Smooth muscle cell (in vitro differentiated cells): ENCODE data around the gene FAM200B. TPM values are rescaled to one million over a fixed set of nuclear protein-coding genes. Genes with fewer than 3 reads are reported as not detected.

ENCODE experiments used
- DNase-seq: peaks from one replicate; lab custom pipeline; 2025; ENCODE audit not compliant: unreplicated experiment; lab: John Stamatoyannopoulos, UW
- H2AFZ ChIP-seq: fragments of 200-600 bp; sonication (generic); 2 replicates; pipeline ENCODE4 v1.6.0; 2016; ENCODE audit warnings: antibody characterized with exemption, low read depth, mild to moderate bottlenecking
- H3F3A ChIP-seq: fragments of 200-600 bp; sonication (generic); 2 replicates; pipeline ENCODE4 v1.6.0; 2017; ENCODE audit warnings: antibody characterized with exemption, low read depth
- H3K27ac ChIP-seq: fragments of 200-600 bp; sonication (generic); 2 replicates; pipeline ENCODE4 v1.5.1; 2016; ENCODE audit warnings: low read depth, mild to moderate bottlenecking
- H3K27me3 ChIP-seq: fragments of 200-600 bp; sonication (generic); 2 replicates; pipeline ENCODE4 v1.6.1; 2016; ENCODE audit warnings: low read depth, mild to moderate bottlenecking
- H3K36me3 ChIP-seq: fragments of 200-600 bp; sonication (generic); 2 replicates; pipeline ENCODE4 v1.5.1; 2016; ENCODE audit warnings: low read depth
- H3K4me1 ChIP-seq: fragments of 200-600 bp; sonication (generic); 2 replicates; pipeline ENCODE4 v1.5.1; 2016; ENCODE audit warnings: low read depth
- H3K4me2 ChIP-seq: fragments of 200-600 bp; sonication (generic); 2 replicates; pipeline ENCODE4 v1.6.0; 2016; ENCODE audit warnings: mild to moderate bottlenecking
- H3K4me3 ChIP-seq: fragments of 200-600 bp; sonication (generic); 2 replicates; pipeline ENCODE4 v1.5.1; 2016; ENCODE audit warnings: mild to moderate bottlenecking
- H3K79me2 ChIP-seq: fragments of 200-600 bp; sonication (generic); 2 replicates; pipeline ENCODE4 v1.6.0; 2016; ENCODE audit warnings: low read depth, mild to moderate bottlenecking
- H3K9ac ChIP-seq: fragments of 200-600 bp; sonication (generic); 2 replicates; pipeline ENCODE4 v1.6.0; 2016; ENCODE audit warnings: low read depth
- H3K9me3 ChIP-seq: fragments of 200-600 bp; sonication (generic); replicated peaks from 2 replicates; pipeline ENCODE4 v1.5.1; 2016; ENCODE audit warnings: low read depth
- H4K20me1 ChIP-seq: fragments of 200-600 bp; sonication (generic); 2 replicates; pipeline ENCODE4 v1.6.0; 2016; ENCODE audit warnings: low read depth
- CTCF ChIP-seq: fragments of 200-600 bp; sonication (generic); IDR thresholded peaks from 2 replicates; pipeline ENCODE4 v1.5.1; 2017; ENCODE audit warnings: borderline replicate concordance, mild to moderate bottlenecking, antibody characterized with exemption; ENCODE audit not compliant: insufficient read depth, poor library complexity, severe bottlenecking
- WGBS: methylation state at CpG from one replicate; pipeline ENCODE4 v1.1.7; 2016; ENCODE audit warnings: low lambda C conversion rate; 5-methylcytosine and 5-hydroxymethylcytosine counted together
- polyA plus RNA-seq: library from polyadenylated mRNA; unstranded; fragments of >200 nt; fragmentation: Nextera tagmentation; extraction: Ambion mirVana; gene quantifications from 2 replicates; pipeline ENCODE4 v1.2.1, GENCODE V29; 2016
- total RNA-seq: library from RNA; depleted of rRNA; stranded (reverse); fragments of >200 nt; gene quantifications from 2 replicates; pipeline ENCODE4 v1.2.3, GENCODE V29; 2014

FAM200B gene
- total and polyA plus RNA-seq, 2 experiments from 2014 or later: 24.1 to 49.8 TPM

GRCh38 chr4:15654593-15655222 lies 26.9 kb upstream of the FAM200B start:
- H3K4me2 ChIP-seq: peak overlapping the region; percentile 90
- H3K27me3 ChIP-seq: no peaks in the 10 kb centered on the region
- peak; percentile 38 for DNase-seq
- H3K4me3 ChIP-seq: peak overlapping the region; percentile 70
- peak overlapping the region; percentile 72 for H3K9ac ChIP-seq
- no peaks in the 10 kb centered on the region for H3K9me3 ChIP-seq
- WGBS: under 1% methylated on average over 54 of the region's 66 CpGs
- peaks cover 22% of the 10 kb centered on the region for H3F3A ChIP-seq
- H2AFZ ChIP-seq: peak overlapping the region; percentile 8
- no peaks in the 10 kb centered on the region for H3K36me3 ChIP-seq
- peaks cover 48% of the 10 kb centered on the region for H3K4me1 ChIP-seq
- peak overlapping the region; percentile 96 for H3K27ac ChIP-seq
- H3K79me2 ChIP-seq: peaks cover 48% of the 10 kb centered on the region
- TF ChIP-seq CTCF: no peak
- H4K20me1 ChIP-seq: peaks cover 44% of the 10 kb centered on the region

- Histone ChIP-seq H3K27ac (peak within 1 kb of the TSS; percentile 96), H3K27me3 (no peaks in the 10 kb centered on the region), H3K79me2 (peaks cover 41% of the 10 kb centered on the region), H2AFZ (peak within 1 kb of the TSS; percentile 96), H3K9me3 (no peaks in the 10 kb centered on the region), H3K36me3 (no peaks in the 10 kb centered on the region), H4K20me1 (peaks cover 36% of the 10 kb centered on the region), H3K9ac (peak within 1 kb of the TSS; percentile 90), H3K4me2 (peak within 1 kb of the TSS; percentile 90), H3K4me1 (peaks cover 41% of the 10 kb centered on the region), H3K4me3 (peak within 1 kb of the TSS; percentile 70), H3F3A (peaks cover 19% of the 10 kb centered on the region)
- 6% methylated on average over 83 of the region's 85 CpGs for WGBS
- no peak for TF ChIP-seq CTCF
- peak; percentile 75 for DNase-seq
These were observed 26.2 kb upstream of the FAM200B start, which contains the start of gene FBXL5 for GRCh38 chr4:15655223-15656037. Gene FBXL5, minus strand, starts transcription at chr4:15655357. Its CDS starts 70 bp downstream, at chr4:15655287.

GRCh38 chr4:15656038-15656470 lies 25.6 kb upstream of the FAM200B start:
- no peak for DNase-seq
- Histone ChIP-seq H3K79me2 (peaks cover 35% of the 10 kb centered on the region), H3K9me3 (no peaks in the 10 kb centered on the region), H3K27me3 (no peaks in the 10 kb centered on the region), H4K20me1 (peaks cover 30% of the 10 kb centered on the region), H3K4me1 (peaks cover 40% of the 10 kb centered on the region), H3K4me3 (peak overlapping the region; percentile 70), H3K9ac (peak overlapping the region; percentile 90), H3K36me3 (no peaks in the 10 kb centered on the region), H3K27ac (peak overlapping the region; percentile 96), H3K4me2 (peak overlapping the region; percentile 81), H3F3A (peaks cover 25% of the 10 kb centered on the region), H2AFZ (peak overlapping the region; percentile 96)
- WGBS: 65% methylated on average over 12 of the region's 12 CpGs
- TF ChIP-seq CTCF: no peak
